ENCODE results near the gene DACT2.
"Not testable (repeated sequence)": the region's sequence is repeated elsewhere in the genome, so short reads cannot be mapped to it uniquely, and the experiment has no call there.

DACT2 gene

DNA sequence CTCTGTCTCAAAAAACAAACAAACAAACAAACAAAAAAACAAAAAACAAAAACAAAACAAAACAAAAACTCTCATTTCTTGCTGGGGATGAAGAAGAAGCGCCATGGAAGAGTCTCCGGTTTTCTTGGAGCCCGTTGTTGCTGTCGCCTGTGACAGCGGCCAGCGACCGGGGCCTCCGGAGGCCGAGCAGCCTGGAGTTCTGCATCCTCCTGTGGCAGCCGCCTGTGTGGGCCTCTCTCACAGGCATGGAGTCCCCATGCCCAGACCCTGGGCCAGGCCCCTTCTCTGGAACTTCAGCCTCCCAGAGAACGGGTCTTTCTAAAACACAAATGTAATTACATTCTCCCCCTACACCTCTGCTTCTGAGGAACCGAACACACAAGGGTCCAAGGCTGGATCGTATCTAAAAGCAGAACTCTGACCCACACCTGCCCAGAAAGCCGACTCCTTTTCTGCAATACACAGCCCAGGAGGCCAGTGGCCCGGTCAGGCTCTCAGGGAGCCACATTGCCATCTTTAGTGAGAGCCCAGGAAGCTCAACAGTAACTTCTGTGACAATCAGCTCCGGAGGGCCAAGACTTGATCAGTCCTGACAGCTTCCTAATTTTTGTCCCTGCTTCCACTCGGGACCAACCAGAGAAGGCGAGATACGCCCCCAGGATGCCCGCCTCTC lies 18.5 kb downstream of the DACT2 start:
- DNase-seq = no peak

DNA sequence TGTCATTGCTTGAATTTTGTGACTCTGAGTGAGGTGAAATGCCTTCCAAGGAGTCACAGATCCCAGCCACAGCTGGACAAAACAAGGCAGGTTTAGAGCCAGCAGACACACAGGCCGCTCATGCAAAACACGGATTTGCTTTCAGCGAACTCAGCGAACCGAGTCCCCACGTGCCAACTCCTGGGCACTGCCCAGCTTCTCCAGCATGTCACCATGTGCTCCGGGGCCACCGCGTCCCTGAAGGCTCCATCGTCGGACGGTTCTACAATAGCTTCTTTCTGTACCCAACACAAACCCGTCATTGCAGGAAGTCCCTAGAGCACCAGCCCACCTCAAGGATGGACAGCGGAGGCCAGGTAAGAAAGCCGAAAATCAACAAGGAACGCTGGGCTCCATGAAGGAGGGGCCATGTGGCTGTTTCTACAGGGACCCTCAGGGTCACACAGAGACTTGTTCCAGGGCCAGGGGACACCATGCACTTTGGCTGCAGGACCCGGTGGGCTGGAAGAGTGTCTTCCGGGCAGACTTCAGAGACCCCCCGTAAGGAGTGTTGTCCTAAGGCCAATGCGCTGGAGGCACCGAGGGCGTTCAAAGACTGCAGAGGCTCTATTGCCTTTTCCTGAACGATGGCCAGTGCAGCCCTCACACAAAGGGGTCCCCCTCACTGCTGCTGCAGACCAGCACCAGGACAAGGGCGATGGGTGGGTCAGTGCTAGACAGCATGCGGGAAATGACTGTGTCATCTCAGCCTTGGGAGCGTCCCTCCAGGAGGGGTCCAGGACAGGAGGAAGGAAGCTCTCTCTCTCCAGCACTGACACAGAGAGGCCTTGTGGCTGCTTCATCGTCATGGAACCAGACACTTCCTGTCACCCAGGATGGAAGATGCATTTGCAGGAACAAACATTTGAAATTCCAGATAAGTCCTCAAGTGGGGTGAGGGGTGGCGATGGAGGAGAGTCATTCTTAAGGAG lies 19.8 kb downstream of the DACT2 start:
- DNase-seq = no peak

DNA sequence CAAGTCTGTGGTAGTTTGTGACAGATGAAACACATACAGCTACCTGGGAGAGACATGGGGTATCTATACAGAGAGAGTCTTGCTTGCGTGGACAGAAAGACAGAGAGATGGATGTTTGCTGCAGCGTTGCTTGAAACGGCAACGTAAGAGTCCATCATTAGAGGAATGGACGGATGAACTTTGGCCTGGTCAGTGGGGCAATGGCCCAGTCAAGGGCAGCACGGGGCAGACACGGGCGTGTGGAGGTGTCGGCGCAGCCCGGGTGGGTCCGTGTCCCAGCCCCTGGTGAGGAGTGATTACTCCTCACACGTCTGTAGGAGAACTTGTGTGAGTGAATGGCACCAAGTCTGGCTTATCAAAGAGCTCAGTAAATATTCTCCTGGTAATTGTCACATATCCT lies 21.9 kb downstream of the DACT2 start:
- no peak for DNase-seq

DNA sequence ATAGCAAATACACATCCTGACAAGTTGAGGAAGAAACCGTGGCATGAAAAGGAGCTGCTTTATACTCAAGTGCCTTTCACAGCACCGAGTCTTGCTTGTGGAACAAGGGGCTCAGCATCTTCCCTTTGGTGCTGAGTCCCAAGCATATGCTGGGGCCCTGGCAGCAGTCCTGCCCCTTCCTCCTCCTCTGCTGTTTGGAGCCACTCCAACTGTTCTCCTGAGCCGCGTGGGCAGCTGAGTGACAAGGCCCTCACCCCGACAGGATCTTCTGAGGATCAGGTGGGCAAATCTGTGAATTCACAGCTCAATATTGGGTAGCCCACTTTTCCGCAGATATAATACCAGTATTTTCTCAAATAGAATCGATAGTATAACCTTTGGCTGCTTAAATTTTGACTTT lies 24.7 kb downstream of the DACT2 start:
- no peak for DNase-seq

DNA sequence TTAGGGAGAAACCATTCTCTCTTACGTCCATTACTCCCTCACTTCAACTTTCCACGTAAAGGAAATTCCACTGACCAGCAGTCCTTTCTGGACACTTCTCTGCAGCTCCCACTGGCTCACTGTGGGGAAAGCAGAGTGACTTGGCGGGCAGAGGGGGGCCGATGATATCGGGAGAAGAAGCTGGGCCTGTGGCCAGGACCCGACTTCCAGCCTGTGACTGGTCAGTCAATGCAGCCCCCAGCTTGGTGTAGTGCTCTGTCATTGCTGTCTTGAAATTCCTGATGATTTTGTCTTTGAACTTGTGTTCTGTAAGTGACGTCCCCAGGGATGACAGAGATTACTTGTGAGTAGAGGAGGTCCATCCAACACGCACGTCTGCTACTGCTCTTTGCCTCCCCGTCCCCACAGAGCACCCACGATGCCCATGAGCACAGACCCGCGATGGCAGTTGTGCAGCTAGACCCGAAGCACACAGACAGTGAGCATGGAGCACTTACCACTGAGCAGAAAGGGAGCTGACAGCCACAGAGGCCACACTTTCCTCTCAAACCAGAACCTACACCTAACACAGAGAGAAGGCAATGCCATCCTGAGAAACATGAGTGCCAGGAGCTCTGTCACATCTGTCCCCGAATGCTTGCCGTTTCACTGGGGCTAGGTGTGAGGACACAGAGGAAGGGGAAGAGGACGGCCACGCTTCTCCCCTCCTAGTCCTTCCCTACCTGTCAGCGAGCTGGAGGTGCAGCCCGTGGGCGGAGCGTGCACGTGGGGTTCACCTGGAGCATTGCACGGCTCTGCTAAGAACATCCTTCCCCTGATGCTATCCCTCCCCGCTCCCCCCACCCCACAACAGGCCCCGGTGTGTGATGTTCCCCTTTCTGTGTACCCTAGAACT lies 25.7 kb downstream of the DACT2 start:
- DNase-seq = no peak

DNA sequence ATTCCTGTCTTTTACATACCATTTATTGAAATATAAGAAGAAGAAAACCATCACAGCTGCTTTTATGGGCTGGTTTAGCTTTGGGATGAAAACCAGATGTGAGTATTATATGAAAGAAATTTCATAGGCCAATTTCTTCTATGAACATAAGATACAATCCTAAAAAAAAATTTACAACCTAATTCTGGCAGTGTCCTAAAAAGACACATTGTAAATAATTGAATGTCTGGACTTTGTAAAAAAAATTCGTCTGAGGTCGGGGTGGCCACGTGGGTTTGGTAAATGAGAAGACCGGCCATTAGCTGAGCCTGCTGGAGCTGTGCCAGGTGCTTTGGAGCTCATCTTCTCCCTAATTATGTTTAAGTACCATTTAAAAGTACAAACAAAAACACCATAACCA lies 26.8 kb downstream of the DACT2 start:
- no peak for DNase-seq

DNA sequence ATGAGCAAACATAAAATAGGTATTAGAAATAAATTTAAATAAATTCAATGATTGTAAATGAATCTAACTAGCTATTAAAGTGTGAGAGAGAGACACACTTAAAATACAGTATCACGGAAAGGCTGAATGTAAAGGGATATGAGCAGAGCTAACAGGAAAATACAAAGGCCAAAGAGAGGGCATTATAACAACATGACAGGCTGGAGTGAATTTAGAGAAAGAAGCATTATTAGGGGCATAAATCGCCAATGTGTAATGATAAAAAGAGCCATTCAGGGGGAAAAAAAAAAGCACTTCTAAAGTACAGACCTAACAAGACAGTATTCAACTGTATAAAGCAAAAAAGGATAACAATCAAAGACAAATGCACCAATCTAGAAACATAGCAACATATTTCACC lies 28.1 kb downstream of the DACT2 start:
- no peak for DNase-seq

DNA sequence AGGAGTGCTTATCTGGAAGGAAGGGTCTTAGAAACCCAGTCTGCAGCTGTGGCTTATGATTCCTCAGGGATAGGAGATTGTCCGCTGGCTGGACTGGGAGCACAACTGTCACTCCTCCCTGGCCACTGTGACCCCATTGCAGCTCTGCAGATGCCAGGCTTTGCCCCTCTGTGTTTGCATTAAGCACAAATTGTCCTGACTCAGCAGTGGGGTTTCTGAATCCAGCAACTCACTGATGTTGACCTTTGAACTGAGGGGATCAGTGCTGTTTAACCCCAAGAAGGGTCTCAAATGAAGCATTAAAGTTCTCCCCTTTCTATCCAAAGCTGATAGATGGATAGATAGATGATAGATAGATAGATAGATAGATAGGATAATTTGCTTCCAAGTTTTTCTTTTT lies 29.5 kb downstream of the DACT2 start:
- DNase-seq = no peak

DNA sequence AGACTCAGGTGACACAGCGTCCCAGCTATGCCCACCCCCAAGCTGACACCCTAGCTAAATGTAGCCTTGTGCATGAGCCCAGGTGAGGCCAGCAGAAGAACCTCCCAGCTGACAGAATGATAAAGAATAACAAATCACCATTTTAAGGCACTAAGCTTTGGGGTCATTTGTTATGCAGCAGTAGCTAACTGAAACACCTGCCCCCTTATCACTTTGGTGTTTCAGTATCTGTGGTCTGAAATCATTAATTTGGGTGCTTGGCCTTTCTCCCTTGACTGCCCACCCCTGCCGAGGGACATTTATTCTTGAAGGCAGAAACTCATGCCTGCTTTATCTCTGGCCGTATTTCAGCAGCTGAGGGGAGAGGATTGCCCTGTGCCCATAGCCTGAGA lies 30.0 kb downstream of the DACT2 start:
- no peak for DNase-seq

DNA sequence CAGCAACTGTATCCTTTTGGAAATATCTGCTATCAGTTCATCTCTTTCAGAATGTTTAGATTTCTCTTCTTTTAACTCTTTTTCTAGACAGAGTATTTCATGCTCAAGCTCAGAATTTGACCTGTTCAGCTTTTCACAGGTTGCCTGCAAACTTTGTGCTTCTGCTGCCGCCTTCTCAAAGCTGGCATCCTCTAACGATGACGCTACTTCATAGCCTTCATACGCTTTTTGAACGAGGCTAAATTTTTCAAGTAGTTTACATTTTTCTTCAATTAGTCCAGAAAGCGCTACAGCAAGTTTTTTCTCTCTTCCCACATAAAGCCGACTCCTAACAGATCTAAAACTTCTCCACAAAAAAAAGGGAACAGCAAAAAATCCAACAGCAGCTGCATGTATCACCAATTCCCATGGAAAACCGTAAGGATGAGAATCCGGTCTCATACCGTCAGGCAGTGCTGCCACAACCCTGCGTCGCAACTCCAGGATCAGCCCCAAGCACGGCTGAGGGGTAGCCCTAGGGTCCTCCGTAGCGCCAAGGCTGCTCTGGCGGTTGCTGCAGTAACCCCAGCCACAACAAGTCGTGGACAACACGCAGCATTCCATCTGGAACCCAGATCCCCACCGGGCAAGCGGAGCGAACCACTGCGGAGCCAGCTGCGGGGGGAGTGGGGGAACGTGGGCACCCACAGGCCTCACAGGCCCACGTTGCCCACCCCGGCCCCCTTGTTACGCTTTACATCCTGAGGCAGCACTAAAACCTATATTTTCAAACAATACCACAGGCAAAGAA lies 30.6 kb downstream of the DACT2 start:
- DNase-seq = no peak

DNA sequence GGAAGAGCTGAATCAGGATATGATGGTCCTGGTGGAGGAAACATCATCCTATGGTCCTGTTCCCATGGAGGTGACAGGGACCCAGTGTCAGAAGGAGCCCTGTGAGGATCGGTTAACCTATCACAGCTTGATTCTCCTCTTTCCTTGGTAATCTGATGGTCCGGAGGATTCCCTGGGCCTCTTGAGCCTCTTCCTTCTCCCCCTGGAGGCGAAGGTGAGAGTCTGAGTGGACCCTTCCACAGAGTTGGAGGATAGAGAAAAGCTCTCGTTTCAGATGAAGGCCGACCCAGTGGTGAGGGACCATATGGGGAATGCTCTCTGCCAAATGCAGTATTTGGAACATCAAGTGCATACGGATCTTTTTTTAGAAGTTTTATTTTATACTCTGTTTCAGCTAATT lies 32.1 kb downstream of the DACT2 start:
- DNase-seq = not testable (repeated sequence)

DNA sequence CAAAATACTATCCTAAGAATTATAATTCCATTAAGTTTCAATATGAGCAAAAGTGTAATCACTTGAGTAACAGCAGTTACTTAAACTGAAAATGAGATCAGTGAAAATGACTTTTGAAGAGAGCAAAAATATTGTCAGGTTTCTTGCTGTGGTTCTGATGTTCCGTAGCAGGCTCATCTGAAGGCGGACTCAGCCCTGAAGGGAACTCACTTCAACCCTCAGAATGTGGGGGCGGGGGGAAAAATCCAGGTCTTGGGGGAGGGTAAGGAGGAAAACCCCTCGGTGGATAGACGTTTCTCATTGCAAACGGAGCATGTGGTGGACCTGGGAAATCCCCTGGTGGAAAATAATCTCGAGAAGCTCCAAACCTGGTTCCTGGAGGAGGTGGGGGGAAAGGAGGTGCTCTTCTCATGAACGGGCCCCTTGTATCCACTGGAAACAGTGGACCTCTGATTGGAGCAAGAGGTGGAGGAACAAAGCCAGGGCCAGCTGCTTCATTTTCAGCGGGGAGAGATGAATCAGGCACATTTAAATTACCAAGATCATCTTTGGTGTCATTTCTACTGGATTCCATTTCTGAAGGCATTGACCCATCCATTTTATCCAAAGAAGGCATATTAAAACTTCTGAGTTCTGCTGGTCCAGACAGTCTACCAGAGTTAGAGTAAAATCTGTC lies 32.7 kb downstream of the DACT2 start:
- not testable (repeated sequence) for DNase-seq

DNA sequence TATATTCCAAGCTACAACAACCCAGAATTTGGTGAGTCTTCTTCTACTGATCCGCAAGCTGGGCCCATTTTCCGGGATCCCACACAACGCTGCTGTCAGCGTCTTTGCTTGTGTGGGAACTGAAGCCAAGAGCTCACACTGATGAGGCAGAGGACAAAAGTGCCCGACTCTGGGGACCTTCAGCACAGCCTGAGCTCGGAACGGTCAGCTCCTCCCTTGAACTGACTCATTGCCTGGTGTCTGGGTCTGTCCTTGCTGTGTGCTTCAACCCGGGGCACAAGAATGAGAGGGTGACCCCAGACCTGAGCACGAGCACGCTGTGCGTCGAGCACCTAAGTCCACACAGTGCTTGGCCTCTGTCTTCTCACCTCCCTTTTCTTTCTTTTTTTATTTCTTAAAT lies 33.5 kb downstream of the DACT2 start:
- DNase-seq = no peak

DNA sequence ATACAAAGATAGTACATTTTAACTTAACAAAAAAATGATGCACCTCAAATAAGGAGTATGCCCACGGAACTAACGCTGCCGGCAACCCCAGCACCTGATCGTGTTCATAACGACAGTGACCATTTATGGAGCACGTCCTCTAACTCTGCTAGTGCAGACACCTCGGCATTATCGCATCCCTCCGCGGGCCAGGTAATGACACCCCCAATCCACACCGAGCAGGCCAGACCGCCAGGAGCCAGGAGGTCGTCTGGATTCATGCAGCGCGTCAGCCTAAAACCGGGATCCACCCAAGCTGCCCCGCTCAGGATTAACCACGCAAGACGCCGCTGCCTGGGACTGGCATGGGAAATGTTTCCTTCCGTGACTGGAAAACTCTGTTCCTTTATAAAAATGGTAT lies 34.1 kb downstream of the DACT2 start:
- no peak for DNase-seq

DNA sequence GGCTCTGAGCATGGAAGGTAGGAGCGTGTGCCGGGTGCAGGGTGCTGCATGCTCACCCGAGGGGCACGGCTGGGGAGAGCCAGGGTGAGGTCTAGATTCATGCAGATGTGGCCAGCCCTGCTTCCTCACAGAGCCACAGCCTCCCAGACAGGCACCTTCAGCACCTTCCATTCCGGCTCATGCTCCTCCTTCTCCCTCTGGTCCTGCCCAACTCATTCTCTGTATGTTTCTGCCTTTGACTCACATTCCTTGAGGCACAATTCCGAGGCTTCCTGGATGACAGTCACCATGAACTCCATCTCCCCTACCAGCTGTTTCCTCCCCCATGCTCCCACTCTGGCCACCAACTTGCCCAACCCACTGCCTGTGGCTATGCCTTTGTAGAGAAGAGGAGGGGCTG lies 35.4 kb downstream of the DACT2 start:
- no peak for DNase-seq

DNA sequence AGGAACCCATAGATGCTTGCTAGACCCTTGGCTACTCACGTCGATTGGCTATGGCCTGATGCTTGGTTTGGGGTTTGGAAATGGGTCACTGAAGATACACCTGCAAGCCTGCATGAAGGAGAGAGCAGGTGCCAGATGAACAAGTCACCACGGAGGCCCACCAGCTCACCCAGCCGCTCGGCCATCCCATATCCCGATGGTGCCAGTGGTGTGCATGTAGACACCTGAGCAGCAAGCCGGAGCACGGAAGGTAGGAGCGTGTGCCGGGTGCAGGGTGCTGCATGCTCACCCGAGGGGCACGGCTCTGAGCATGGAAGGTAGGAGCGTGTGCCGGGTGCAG lies 35.9 kb downstream of the DACT2 start:
- no peak for DNase-seq

DNA sequence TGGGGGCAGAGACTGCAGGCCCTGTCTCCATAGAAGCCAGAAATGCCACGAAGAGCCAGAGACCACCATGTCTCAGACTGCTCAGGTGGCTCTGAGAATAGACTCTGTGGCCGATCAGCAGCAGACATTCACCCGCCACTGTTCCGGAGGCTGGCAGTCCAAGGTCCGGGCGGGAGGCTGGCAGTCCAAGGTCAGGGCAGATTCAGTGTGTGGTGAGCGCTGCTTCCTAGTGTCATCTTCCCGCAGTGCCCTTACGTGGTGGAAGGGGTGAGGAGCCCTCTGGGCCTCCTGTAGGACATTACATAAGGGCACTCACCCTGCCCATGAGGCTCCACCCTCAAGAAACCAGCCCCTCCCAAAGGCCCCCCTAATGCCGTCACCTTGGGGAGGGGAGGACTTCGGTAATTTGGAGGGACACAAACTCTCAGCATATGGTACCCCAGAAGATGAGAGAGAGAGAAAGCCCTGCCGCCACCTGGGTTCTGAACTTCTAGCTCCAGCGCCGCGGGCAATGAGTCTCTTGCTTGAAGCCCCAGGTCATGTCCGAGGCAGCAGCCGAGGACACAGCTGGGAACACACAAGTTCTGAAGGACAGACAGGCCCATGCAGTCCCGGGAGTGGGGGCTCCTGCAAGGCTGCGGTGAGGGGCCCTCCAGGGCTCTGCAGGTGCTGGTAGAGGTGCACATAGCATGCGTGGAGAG lies 36.4 kb downstream of the DACT2 start:
- no peak for DNase-seq

DNA sequence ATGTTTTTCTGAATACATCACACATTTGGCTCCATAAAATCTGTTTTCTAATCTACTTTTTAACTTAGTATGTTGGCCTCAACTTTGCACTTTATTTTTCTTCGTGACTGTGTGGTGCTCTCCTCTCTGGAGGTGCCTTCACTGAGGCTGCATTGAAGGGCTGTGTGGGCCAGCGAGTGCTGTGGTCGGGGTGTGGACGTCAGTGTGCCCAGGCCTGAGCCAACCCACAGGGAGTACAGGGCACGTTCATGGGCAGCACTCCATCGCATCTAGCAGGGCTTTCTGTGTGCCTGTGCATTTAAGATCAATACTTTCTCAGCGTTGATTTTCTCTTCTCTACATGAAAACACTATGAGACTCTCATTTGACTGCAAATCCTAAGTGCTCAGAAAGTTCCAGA lies 37.8 kb downstream of the DACT2 start:
- no peak for DNase-seq

DNA sequence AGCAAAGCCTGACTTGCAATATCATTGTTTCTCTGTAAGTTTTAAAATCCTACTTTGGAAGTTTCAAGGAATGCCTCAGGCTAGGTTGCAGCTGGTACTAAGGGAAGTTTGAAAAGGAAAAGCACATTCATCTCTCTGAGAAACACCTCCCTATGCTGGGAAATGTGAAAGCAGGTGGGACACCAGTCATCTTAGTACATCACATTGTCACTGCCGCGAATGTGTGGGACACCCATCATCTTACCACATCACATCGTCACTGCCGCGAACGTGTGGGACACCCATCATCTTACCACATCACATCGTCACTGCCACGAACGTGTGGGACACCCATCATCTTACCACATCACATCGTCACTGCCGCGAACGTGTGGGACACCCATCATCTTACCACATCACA lies 38.3 kb downstream of the DACT2 start:
- not testable (repeated sequence) for DNase-seq

DNA sequence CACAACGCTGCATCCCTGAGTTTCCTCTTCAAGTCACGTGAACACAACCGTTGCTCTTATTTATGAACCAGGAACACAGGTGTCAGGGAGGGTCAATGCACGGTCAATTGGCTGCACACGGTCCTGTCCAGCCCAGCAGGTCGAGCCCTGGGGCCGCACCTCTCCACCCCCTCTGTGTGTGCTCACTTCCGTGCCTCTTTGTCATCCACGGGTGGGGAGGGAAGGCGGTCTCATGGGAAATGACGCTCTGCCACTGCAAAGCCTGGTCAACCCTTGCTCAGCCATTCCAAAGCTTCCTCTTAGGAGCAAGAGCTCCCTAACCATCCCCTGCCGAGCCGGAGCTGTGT lies 38.7 kb downstream of the DACT2 start:
- no peak for DNase-seq

All from NCI-H226 (cell line).